Uterus (tissue), 2 donors: Measurements from ENCODE around the gene CSF1R.

Experiments
- CTCF ChIP-seq, 4 experiments: fragments of 200-600 bp in 2 of 4; fragments of 450-650 bp in 2 of 4; sonication (generic) in 2 of 4; IDR thresholded peaks; one replicate each; pipeline ENCODE4 v1.5.1; 2016 to 2019; ENCODE audit warnings: antibody characterized with exemption in 4 of 4, mild to moderate bottlenecking in 2 of 4, moderate library complexity in 1 of 4
- POLR2A ChIP-seq, 2 donors: fragments of 450-650 bp; IDR thresholded peaks; one replicate each; pipeline ENCODE4 v1.6.1; 2016; ENCODE audit warnings: antibody characterized with exemption in 2 of 2, mild to moderate bottlenecking in 1 of 2, moderate library complexity in 1 of 2

- TF ChIP-seq POLR2A (IDR thresholded peaks at IDR 0.05) (no peak), CTCF (IDR thresholded peaks at IDR 0.05) (no peak)
Observed at GRCh38 chr5:150132740-150133139, 46.4 kb upstream of the CSF1R start.
